Duodenal mucosa (tissue), 2 donors: ENCODE results near the gene CNTN5.

ENCODE experiments used
- H3K27ac ChIP-seq: one replicate; pipeline ENCODE4 v1.7.0; 2013; ENCODE audit warnings: low read depth, low read length
- H3K27me3 ChIP-seq, 2 donors: one replicate each; pipeline ENCODE4 v1.7.0; 2013; ENCODE audit warnings: low read length in 2 of 2, control low read depth in 1 of 2; ENCODE audit not compliant: insufficient read depth in 2 of 2, control insufficient read depth in 1 of 2
- H3K36me3 ChIP-seq, 2 donors: one replicate each; pipeline ENCODE4 v1.7.0; 2013; ENCODE audit warnings: low read length in 2 of 2, control low read depth in 1 of 2; ENCODE audit not compliant: insufficient read depth in 2 of 2, control insufficient read depth in 1 of 2
- H3K4me1 ChIP-seq, 2 donors: one replicate each; pipeline ENCODE4 v1.7.0; 2013; ENCODE audit warnings: low read length in 2 of 2, control low read depth in 1 of 2; ENCODE audit not compliant: insufficient read depth in 2 of 2, control insufficient read depth in 1 of 2
- H3K4me3 ChIP-seq, 2 donors: one replicate each; pipeline ENCODE4 v1.7.0; 2013; ENCODE audit warnings: low read length in 2 of 2, low read depth in 1 of 2
- H3K9ac ChIP-seq, 2 donors: one replicate each; pipeline ENCODE4 v1.7.0; 2013; ENCODE audit warnings: low read length in 2 of 2, low read depth in 1 of 2
- H3K9me3 ChIP-seq, 2 donors: one replicate each; pipeline ENCODE4 v1.7.0; 2013; ENCODE audit warnings: low read length in 2 of 2, control low read depth in 1 of 2; ENCODE audit not compliant: control insufficient read depth in 1 of 2

The CNTN5 gene

DNA sequence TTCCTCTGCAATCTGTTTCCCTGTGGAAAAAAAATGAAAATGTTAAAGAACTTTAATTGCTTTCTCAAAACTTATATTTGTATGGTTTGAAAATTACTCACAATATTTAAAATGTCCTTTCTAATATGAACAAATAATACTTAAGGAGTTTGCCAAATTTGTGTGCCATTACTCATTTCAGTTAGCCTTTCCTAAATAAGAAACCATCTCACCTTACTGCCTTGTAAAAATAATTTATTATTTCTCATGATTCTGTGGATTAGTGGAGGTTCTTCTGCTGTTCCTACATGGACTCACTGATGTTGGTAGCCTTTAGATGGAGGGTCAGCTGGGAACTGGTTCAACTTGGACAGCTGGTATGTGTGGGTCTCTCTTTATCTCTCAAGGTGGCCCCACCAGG lies 428.6 kb downstream of the CNTN5 start:
- no peaks in the 10 kb centered on the region for H3K36me3 ChIP-seq
- H3K9me3 ChIP-seq = peaks cover 0 to 3% of the 10 kb centered on the region in 2 donors
- H3K4me3 ChIP-seq = no peak overlapping the region
- H3K9ac ChIP-seq = no peak overlapping the region
- no peaks in the 10 kb centered on the region for H3K27me3 ChIP-seq
- H3K27ac ChIP-seq = no peak overlapping the region
- no peaks in the 10 kb centered on the region for H3K4me1 ChIP-seq

DNA sequence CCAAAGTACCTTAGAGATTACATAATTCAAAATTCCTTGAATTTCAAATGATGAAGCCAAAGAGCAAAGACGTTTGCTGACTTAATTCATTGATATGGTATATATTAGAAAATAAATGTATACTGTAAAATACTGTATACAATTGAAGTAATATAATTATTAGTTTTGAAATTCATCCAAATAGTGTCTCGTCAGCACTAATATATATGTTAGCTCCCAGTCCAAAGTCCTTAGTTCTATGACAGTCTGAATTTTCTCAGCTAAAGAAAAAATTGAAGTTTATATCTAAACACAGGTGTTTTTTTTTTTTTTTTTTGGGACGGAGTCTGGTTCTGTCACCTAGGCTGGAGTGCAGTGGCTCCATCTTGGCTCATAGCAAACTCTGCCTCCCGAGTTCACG lies 431.3 kb downstream of the CNTN5 start:
- Histone ChIP-seq H3K36me3 (no peaks in the 10 kb centered on the region), H3K4me3 (no peak overlapping the region), H3K27ac (no peak overlapping the region), H3K27me3 (no peaks in the 10 kb centered on the region), H3K9me3 (peaks cover 0 to 3% of the 10 kb centered on the region in 2 donors), H3K9ac (no peak overlapping the region), H3K4me1 (no peaks in the 10 kb centered on the region)

DNA sequence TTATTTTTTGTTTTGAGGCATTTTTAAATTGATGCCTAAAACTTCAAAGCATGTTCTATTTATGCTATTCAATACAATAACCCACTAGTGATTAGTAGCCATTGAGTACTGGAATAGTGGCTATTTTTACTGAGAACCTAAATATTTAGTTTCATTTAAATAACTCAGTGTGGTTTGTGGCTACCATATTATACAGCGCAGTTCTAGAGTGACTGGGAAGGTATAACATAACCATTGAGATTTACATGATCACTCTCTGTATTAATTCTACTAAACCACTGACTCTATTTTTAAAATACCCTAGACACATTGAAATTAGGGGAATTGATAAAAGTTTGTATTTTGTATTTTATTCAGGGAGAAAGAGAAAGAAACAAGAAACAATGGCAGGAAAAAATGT lies 441.2 kb downstream of the CNTN5 start:
- H3K4me3 ChIP-seq = no peak overlapping the region
- peaks cover 0 to 3% of the 10 kb centered on the region in 2 donors for H3K9me3 ChIP-seq
- H3K27me3 ChIP-seq = no peaks in the 10 kb centered on the region
- H3K36me3 ChIP-seq = no peaks in the 10 kb centered on the region
- no peak overlapping the region for H3K9ac ChIP-seq
- H3K4me1 ChIP-seq = no peaks in the 10 kb centered on the region
- H3K27ac ChIP-seq = no peak overlapping the region

DNA sequence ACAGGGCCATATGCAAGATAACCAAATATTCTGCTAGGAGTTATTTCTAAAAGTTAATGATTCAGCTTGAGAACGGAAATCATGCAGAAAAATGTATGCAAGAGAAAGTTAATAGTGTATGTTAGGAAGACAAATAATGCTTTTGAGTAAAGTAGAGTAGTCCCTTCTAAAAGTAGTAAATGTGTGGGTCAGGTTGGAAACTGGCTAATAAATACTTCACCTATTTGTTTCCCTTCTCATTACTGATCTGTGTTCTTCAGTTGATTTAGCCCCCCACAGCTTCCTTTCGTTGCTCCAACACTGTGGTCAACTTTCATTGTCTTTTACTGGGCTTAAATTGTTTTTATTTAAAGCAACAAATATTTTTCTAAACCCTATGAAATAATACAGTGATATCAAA lies 444.2 kb downstream of the CNTN5 start:
- Histone ChIP-seq H3K9me3 (peaks cover 0 to 3% of the 10 kb centered on the region in 2 donors), H3K4me1 (no peaks in the 10 kb centered on the region), H3K27ac (no peak overlapping the region), H3K9ac (no peak overlapping the region), H3K36me3 (no peaks in the 10 kb centered on the region), H3K27me3 (no peaks in the 10 kb centered on the region), H3K4me3 (no peak overlapping the region)

DNA sequence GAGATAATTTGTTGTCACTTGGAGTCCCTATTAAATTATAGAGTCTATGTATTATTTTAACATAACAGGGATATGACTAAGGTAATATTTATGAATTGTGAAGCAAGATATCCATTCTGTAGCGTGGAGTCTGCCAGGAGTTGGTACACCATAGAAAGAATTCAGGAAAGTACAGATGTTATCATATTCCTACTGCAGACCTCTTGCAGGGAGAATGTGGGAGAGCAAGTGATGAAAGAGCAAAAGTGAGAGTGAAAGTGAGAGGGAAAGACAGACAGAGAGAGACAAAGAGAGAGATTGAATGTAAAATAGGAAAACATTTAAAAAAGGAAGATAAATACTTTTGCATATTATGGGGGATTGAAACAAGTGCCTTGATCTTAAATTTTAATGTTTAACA lies 468.8 kb downstream of the CNTN5 start:
- Histone ChIP-seq H3K4me3 (no peak overlapping the region), H3K36me3 (no peaks in the 10 kb centered on the region), H3K27me3 (no peaks in the 10 kb centered on the region), H3K9me3 (peaks cover 0 to 4% of the 10 kb centered on the region in 2 donors), H3K27ac (no peak overlapping the region), H3K4me1 (no peaks in the 10 kb centered on the region), H3K9ac (no peak overlapping the region)

DNA sequence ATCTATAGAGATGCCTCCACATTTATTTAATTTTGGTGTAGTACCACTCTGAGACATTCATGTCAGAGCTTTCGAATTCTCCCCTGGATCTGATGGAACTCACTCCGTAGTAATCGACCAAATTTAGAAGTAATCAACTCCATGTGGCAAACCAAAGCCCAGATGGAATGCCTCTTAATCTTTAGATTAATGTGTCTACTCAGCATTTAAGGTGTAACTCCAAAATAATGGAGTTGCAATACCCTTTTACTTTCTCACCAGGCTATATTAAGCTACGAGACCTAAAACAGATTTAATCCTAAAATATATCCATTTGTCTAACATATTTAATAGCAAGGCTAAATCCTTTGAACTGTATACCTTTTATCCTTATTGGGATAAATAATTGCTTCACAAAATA lies 473.3 kb downstream of the CNTN5 start:
- no peaks in the 10 kb centered on the region for H3K4me1 ChIP-seq
- no peak overlapping the region for H3K4me3 ChIP-seq
- H3K36me3 ChIP-seq = no peaks in the 10 kb centered on the region
- no peak overlapping the region for H3K9ac ChIP-seq
- H3K27me3 ChIP-seq = no peaks in the 10 kb centered on the region
- peaks cover 0 to 2% of the 10 kb centered on the region in 2 donors for H3K9me3 ChIP-seq
- H3K27ac ChIP-seq = no peak overlapping the region

DNA sequence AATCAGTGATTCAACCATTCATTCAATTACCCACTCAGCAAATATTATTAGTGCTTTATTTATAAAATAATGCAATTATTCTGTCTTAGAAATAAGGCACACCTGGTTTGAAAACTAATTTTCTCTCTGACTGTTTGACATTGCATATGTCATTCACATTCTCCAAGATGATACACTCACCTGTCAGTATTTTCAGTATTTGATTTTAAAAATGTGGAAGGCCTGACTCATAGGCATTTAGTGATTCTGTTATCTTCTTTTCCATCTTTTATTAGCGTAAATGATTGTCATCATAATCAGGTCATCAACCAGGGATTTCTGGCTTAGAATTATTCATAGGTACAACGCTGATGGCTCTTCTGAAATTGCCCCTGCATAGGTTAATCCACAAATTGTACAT lies 480.9 kb downstream of the CNTN5 start:
- Histone ChIP-seq H3K4me1 (no peaks in the 10 kb centered on the region), H3K27me3 (no peaks in the 10 kb centered on the region), H3K36me3 (no peaks in the 10 kb centered on the region), H3K9me3 (peaks cover 0 to 2% of the 10 kb centered on the region in 2 donors), H3K9ac (no peak overlapping the region), H3K4me3 (no peak overlapping the region), H3K27ac (no peak overlapping the region)

DNA sequence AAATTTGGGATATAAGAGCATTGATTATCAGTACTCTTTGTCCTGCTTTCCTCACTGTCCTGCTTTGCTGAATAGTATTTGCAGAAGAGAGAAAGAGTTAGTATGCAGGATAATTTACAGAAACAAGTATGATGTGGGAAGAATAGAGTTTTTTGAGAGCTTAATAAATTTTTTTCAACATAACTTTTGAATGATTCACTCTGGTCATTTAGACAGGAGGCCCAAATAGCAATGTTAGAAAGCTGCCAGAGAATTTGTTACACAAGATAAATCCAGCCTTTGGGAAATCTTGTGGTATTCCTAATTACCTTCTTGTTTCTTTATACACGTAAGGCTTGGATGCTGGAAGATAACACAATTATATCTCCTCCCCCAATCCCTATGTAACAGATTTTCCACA lies 484.6 kb downstream of the CNTN5 start:
- H3K4me3 ChIP-seq = no peak overlapping the region
- H3K36me3 ChIP-seq = no peaks in the 10 kb centered on the region

DNA sequence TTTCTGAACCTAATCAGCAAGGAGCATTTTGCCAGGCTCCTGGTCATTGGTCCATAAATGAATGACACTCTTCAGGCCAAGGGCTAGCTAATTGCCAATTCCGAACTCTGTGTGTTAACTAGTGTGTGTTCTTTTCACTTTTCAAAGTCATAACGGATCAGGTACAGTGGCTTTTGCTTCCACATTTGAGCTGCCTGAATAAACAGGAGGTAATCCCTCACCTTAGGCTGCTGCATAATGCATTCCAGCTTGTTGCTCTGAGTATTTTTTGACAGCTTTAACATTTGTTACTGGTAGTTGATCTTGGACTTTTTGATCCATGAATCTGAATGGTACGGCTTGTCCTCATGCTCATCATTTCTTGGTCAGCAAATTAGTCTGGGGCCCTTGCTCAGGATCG lies 485.1 kb downstream of the CNTN5 start:
- Histone ChIP-seq H3K27me3 (no peaks in the 10 kb centered on the region), H3K4me3 (no peak overlapping the region), H3K27ac (no peak overlapping the region), H3K4me1 (no peaks in the 10 kb centered on the region), H3K9me3 (no peaks in the 10 kb centered on the region), H3K9ac (no peak overlapping the region), H3K36me3 (no peaks in the 10 kb centered on the region)

More for the DNA sequence above, 484.6 kb downstream of the CNTN5 start:
- H3K9ac ChIP-seq = no peak overlapping the region
- H3K9me3 ChIP-seq = no peaks in the 10 kb centered on the region
- H3K27me3 ChIP-seq = no peaks in the 10 kb centered on the region
- no peaks in the 10 kb centered on the region for H3K4me1 ChIP-seq
- no peak overlapping the region for H3K27ac ChIP-seq

DNA sequence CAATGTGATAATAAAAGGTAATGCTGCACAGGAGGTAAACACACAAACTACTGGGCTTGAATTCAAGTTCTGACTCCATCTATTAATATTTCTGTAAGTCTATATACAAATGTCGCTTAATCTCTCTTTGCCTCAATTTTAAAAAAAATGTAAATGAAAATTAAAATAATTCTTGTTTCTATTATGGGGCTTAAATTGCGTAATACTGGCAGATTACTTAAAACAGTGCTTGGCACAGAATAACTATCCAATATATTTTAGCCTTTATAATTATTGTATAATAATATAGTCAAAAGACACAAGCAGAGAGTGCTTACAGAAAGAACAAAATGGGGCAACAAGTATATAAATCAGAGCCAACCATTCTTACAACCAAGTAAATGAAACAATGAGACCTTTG lies 489.1 kb downstream of the CNTN5 start:
- Histone ChIP-seq H3K4me1 (no peaks in the 10 kb centered on the region), H3K9ac (no peak overlapping the region), H3K27me3 (no peaks in the 10 kb centered on the region), H3K27ac (no peak overlapping the region), H3K36me3 (no peaks in the 10 kb centered on the region), H3K4me3 (no peak overlapping the region), H3K9me3 (no peaks in the 10 kb centered on the region)

DNA sequence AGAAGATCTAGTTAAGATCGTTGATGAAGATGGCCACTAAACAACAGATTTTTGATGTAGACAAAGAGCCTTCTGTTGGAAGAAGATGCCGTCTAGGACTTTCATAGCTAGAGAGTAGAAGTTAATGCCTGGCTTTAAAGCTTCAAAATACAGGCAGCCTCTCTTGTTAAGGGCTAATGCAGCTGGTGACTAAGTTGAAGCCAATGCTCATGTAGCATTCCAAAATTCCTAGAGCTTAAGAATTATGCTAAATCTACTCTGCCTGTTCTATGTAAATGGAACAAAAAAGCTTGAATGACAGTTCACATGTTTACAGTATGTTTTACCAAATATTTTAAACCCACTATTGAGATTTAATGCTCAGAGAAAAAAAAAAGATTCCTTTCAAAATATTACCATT lies 492.6 kb downstream of the CNTN5 start:
- Histone ChIP-seq H3K27me3 (no peaks in the 10 kb centered on the region), H3K4me1 (no peaks in the 10 kb centered on the region), H3K9me3 (no peaks in the 10 kb centered on the region), H3K36me3 (no peaks in the 10 kb centered on the region), H3K4me3 (no peak overlapping the region), H3K27ac (no peak overlapping the region), H3K9ac (no peak overlapping the region)
